PFSK-1 (cell line): Measurements from ENCODE around the gene GPR25.

Experiments
- FOXP2 ChIP-seq: optimal IDR thresholded peaks from 2 replicates; pipeline ENCODE3; 2011; ENCODE audit warnings: borderline replicate concordance, control low read depth, inconsistent platforms; ENCODE audit not compliant: insufficient read depth; ENCODE audit errors: extremely low read length, extremely low read depth
- POLR2AphosphoS5 ChIP-seq: IDR thresholded peaks from 2 replicates; pipeline ENCODE4 v1.6.1; 2012; ENCODE audit warnings: low read depth, mild to moderate bottlenecking, control low read depth, low read length, moderate library complexity
- SIN3A ChIP-seq: IDR thresholded peaks from 2 replicates; pipeline ENCODE4 v1.6.1; 2012; ENCODE audit warnings: mild to moderate bottlenecking, low read length, moderate library complexity, borderline replicate concordance; ENCODE audit not compliant: insufficient read depth
- TAF1 ChIP-seq: IDR thresholded peaks from 2 replicates; pipeline ENCODE4 v1.6.1; 2012; ENCODE audit warnings: low read length, control low read depth, borderline replicate concordance; ENCODE audit not compliant: insufficient read depth
- TF ChIP-seq, protein P1 (sequence below), 2 experiments: IDR thresholded peaks; 2 replicates each; pipeline versions ENCODE4 v1.6.1 to v1.8.0; 2011 to 2012; ENCODE audit warnings: low read depth in 2 of 2, low read length in 2 of 2, control low read depth in 1 of 2, inconsistent platforms in 1 of 2, mild to moderate bottlenecking in 1 of 2, moderate library complexity in 1 of 2; ENCODE audit not compliant: insufficient read depth in 1 of 2

GPR25 gene

GRCh38 chr1:200906491-200906890 lies 33.7 kb downstream of the GPR25 start:
- no peak for TF ChIP-seq POLR2AphosphoS5
- TF ChIP-seq TAF1: no peak
- TF ChIP-seq FOXP2: no peak
- TF ChIP-seq SIN3A: no peak
- TF ChIP-seq, protein P1, sequence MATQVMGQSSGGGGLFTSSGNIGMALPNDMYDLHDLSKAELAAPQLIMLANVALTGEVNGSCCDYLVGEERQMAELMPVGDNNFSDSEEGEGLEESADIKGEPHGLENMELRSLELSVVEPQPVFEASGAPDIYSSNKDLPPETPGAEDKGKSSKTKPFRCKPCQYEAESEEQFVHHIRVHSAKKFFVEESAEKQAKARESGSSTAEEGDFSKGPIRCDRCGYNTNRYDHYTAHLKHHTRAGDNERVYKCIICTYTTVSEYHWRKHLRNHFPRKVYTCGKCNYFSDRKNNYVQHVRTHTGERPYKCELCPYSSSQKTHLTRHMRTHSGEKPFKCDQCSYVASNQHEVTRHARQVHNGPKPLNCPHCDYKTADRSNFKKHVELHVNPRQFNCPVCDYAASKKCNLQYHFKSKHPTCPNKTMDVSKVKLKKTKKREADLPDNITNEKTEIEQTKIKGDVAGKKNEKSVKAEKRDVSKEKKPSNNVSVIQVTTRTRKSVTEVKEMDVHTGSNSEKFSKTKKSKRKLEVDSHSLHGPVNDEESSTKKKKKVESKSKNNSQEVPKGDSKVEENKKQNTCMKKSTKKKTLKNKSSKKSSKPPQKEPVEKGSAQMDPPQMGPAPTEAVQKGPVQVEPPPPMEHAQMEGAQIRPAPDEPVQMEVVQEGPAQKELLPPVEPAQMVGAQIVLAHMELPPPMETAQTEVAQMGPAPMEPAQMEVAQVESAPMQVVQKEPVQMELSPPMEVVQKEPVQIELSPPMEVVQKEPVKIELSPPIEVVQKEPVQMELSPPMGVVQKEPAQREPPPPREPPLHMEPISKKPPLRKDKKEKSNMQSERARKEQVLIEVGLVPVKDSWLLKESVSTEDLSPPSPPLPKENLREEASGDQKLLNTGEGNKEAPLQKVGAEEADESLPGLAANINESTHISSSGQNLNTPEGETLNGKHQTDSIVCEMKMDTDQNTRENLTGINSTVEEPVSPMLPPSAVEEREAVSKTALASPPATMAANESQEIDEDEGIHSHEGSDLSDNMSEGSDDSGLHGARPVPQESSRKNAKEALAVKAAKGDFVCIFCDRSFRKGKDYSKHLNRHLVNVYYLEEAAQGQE (IDR thresholded peaks at IDR 0.05; ENCODE audit: insufficient read depth in 1 of 2, low read depth in 2 of 2, low read length in 2 of 2): no peak

GRCh38 chr1:200907611-200908097 lies 34.9 kb downstream of the GPR25 start:
- TF ChIP-seq FOXP2 (no peak), SIN3A (no peak), TAF1 (no peak), POLR2AphosphoS5 (no peak)
- TF ChIP-seq, protein P1 (IDR thresholded peaks at IDR 0.05; ENCODE audit: insufficient read depth in 1 of 2, low read depth in 2 of 2, low read length in 2 of 2): no peak

DNA sequence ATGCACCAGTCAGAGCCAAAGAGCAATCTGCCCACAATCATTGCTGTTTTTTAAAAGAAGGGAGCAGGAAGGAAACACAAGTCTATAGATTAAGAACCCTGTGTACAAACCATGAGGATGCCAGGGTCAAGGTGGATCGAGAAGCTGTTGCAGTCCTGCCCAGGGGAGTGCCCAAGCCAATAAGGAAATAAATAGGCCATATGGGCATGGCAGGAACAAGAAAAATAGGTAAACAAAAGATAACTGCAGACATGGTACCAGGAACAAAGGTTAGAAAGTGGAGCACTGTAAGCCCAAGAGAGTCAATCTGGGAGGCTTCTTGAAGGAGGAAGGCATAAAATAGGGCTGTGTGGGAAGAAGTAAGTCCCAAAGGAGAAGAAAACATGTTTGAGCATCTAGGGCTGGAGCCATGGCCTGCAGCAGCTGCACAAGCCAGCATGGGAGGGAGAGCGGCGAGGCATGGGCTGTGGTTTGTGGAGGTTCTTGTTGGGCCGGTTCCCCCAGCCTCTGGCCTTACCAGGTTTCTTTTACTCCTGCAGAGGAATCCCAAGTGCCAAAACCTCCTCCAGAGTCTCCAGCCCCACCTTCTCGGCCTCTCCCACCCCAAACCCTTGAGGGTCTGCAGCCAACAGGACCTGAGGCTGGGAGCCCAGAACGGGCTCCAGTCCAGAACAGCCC lies 35.5 kb downstream of the GPR25 start:
- TF ChIP-seq POLR2AphosphoS5 (no peak), SIN3A (no peak), TAF1 (no peak), FOXP2 (no peak)
- TF ChIP-seq, protein P1 (IDR thresholded peaks at IDR 0.05; ENCODE audit: insufficient read depth in 1 of 2, low read depth in 2 of 2, low read length in 2 of 2): no peak

GRCh38 chr1:200909071-200909470 lies 36.3 kb downstream of the GPR25 start:
- TF ChIP-seq SIN3A (no peak), TAF1 (no peak), POLR2AphosphoS5 (no peak), FOXP2 (no peak)
- TF ChIP-seq, protein P1 (IDR thresholded peaks at IDR 0.05; ENCODE audit: insufficient read depth in 1 of 2, low read depth in 2 of 2, low read length in 2 of 2): no peak
